GM19397 (cell line): Measurements from ENCODE around the gene TSPAN14.

Experiments
- ATAC-seq: cut with Tn5 transposase; IDR thresholded peaks from one replicate; pipeline ENCODE4 v1.9.1; 2021; ENCODE audit warnings: mild to moderate bottlenecking, moderate library complexity; ENCODE audit not compliant: unreplicated experiment

Gene TSPAN14

DNA sequence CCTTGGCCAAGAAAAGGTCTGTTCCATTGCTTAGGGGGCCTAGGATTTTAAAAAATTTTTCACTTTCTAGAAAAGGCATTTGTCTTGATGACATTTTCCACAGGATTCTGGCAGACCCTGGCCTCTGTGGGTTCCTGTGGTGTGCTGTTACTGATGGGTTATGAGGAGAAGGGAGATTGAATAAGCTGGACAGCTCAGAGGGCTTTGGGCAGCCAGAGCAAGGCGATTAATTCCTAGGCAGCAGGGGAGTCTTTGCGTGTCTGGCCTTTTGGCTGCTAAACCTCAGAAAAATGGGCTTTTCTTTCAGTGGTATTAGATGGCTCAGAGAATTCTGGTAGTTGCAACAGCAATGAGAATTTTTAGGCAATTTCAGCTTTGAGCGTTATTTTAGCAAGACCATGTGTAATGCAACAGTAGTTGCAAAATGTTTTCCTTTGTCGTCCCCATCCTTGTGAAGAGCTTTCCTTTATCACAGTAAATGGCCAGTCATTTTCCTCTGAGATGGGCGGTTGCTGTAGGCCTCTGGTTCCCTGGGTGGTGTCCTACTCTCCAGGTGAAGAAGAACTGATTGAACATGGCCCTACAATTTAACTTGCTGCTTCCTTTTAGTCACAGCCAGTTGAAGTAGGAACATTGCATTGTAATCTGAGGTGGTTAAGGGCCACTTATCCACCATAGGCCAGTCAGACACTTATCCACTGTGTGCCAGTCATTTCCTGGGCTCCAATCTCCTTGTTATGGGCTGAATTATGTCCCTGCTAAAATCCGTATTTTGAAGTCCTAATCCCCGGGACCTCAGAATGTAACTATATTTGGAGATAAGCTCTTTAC lies 126.7 kb downstream of the TSPAN14 start:
- ATAC-seq, result no peak

DNA sequence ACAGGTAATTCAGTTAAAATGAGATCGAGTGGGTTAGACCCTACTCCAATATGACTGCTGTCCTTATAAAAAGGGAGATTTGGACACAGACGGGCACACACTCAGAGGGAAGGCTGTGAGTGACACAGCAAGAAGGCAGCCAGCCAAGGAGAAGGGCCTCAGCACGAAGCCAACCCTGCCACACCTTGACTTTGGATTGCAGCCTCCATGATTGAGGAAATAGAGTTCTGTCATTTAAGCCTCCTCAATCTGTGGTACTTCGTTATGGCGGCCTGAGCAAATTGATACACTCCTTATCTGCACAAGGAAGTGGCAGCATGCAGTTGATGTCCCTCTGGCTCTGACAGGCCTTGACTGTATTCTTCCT lies 127.3 kb downstream of the TSPAN14 start:
- no peak for ATAC-seq

DNA sequence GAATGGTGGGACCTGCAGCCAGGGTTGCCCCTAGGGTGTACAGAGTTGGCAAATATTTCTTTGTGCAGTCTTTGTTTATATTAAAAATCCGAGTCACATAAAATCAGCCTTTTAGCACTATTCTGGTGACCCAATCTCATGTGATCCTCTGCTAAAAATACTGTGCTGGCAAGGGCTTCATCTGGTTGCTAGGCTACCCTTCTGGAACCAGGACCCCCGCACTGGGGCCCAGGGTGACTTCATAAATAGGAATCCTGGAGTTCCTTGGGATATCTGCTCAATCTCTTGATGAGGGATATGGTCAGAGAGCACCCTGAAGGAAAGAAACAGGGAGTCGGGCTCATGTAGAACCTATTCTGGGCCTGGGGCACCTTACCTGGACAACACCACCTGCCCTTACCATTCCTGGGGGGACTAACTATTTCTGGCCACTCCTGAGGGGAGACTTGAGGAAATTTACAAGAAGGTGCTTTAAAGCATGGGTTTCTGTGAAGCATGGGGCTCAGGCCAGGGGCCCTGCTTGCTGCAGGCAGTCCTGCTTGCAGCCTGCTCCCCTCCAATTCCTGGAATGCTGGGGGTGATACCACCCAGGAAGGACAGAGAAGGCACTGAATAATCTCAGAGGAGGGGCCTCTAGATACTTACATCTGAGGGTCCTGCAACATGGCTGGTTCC lies 128.3 kb downstream of the TSPAN14 start:
- no peak for ATAC-seq
